ENCODE measurements around the gene ETFA.
A peak's percentile ranks its signal among the peaks of the same experiment; 100 is the strongest.
"Not testable (repeated sequence)": the region's sequence is repeated elsewhere in the genome, so short reads cannot be mapped to it uniquely, and the experiment has no call there.

Gene ETFA

DNA sequence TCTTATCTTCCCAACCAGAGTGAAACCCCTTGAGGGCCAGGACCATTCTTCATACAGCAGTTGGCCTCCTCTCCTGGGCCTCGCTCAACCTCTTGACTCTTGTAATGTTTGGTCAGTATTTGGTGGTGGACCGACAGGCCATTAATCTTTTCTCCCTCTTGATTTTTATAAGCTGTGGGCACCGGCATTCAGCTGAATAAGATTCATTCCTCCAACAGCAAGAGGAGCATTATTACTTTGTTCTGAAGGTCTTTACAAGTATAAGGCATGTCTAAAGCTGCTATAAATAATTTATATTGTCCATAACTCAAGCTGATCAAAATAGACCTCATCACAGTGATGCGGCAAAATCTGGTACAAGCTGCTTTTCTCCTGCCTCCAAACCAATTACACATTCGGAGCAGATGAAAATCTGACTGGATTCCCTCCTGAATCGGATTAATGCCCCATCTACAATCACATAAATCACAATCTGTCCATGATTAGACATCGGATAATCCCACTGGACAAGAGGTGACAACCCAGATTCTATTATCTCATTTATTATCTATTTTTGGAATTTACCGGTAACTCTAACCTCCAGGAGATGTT, 16.9 kb upstream of the ETFA start:
- no peaks in the 10 kb centered on the region for H3K36me3 Mint-ChIP-seq (ENCODE audit: insufficient read depth)
- peaks cover 58% of the 10 kb centered on the region for H3K27me3 Mint-ChIP-seq
- no peak for ATAC-seq (replicated peaks; ENCODE audit: extremely low read depth, poor library complexity, severe bottlenecking)
- no peaks in the 10 kb centered on the region for H3K9me3 Mint-ChIP-seq
- H3K4me3 Mint-ChIP-seq: no peak overlapping the region
- no peaks in the 10 kb centered on the region for H3K4me1 Mint-ChIP-seq
- DNase-seq (ENCODE audit: low spot score in 2 of 2): no peak
- no peak overlapping the region for H3K27ac Mint-ChIP-seq (ENCODE audit: low read depth)

- DNase-seq (ENCODE audit: low spot score in 2 of 2) (no peak), ATAC-seq (replicated peaks; ENCODE audit: extremely low read depth, poor library complexity, severe bottlenecking) (no peak)
- no peak overlapping the region for H3K4me3 Mint-ChIP-seq
- no peaks in the 10 kb centered on the region for H3K9me3 Mint-ChIP-seq
- H3K4me1 Mint-ChIP-seq: no peaks in the 10 kb centered on the region
- peaks cover 66% of the 10 kb centered on the region for H3K27me3 Mint-ChIP-seq
- H3K27ac Mint-ChIP-seq (ENCODE audit: low read depth): no peak overlapping the region
- H3K36me3 Mint-ChIP-seq (ENCODE audit: insufficient read depth): no peaks in the 10 kb centered on the region
These were observed 16.2 kb upstream of the ETFA start for GRCh38 chr15:76327191-76328105.

- Mint-ChIP-seq H3K27ac (ENCODE audit: low read depth) (no peak overlapping the region), H3K4me1 (no peaks in the 10 kb centered on the region), H3K4me3 (no peak overlapping the region), H3K36me3 (ENCODE audit: insufficient read depth) (no peaks in the 10 kb centered on the region), H3K9me3 (no peaks in the 10 kb centered on the region), H3K27me3 (peaks cover 79% of the 10 kb centered on the region)
- DNase-seq (ENCODE audit: low spot score in 2 of 2) (no peak), ATAC-seq (replicated peaks; ENCODE audit: extremely low read depth, poor library complexity, severe bottlenecking) (no peak)
These were observed 14.4 kb upstream of the ETFA start for GRCh38 chr15:76325704-76326103.

DNA sequence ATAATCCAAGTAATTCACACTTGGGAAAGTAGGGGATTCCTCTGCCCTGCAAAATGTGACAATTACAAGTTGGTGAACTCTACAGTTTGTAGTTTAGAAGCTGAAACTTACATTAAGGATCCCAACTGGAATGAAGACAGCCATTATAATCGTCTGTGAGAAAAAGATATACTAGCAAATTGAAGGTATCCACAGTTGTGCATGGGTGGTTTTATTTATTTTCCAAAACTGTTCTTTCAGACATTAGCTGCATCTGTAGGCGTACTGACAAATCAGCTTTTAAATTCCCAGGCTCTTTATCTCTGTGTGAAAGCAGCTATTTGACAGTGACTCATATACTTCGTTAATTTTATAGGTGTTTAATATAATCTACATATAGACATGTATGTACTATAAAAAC, 12.8 kb upstream of the ETFA start:
- no peaks in the 10 kb centered on the region for H3K9me3 Mint-ChIP-seq
- peaks cover 79% of the 10 kb centered on the region for H3K27me3 Mint-ChIP-seq
- H3K36me3 Mint-ChIP-seq (ENCODE audit: insufficient read depth): no peaks in the 10 kb centered on the region
- no peaks in the 10 kb centered on the region for H3K4me1 Mint-ChIP-seq
- H3K27ac Mint-ChIP-seq (ENCODE audit: low read depth): no peak overlapping the region
- DNase-seq (ENCODE audit: low spot score in 2 of 2) (no peak), ATAC-seq (replicated peaks; ENCODE audit: extremely low read depth, poor library complexity, severe bottlenecking) (no peak)
- no peak overlapping the region for H3K4me3 Mint-ChIP-seq

- no peak overlapping the region for H3K27ac Mint-ChIP-seq (ENCODE audit: low read depth)
- DNase-seq (ENCODE audit: low spot score in 2 of 2) (no peak), ATAC-seq (replicated peaks; ENCODE audit: extremely low read depth, poor library complexity, severe bottlenecking) (no peak)
- no peaks in the 10 kb centered on the region for H3K36me3 Mint-ChIP-seq (ENCODE audit: insufficient read depth)
- peaks cover 61% of the 10 kb centered on the region for H3K27me3 Mint-ChIP-seq
- H3K4me1 Mint-ChIP-seq: no peaks in the 10 kb centered on the region
- no peaks in the 10 kb centered on the region for H3K9me3 Mint-ChIP-seq
- H3K4me3 Mint-ChIP-seq: no peak overlapping the region
These were observed 10.3 kb upstream of the ETFA start for GRCh38 chr15:76321602-76322001.

GRCh38 chr15:76321171-76321570, 9.9 kb upstream of the ETFA start:
- no peak overlapping the region for H3K4me3 Mint-ChIP-seq
- ATAC-seq (replicated peaks; ENCODE audit: extremely low read depth, poor library complexity, severe bottlenecking) (no peak), DNase-seq (ENCODE audit: low spot score in 2 of 2) (no peak)
- no peaks in the 10 kb centered on the region for H3K4me1 Mint-ChIP-seq
- H3K36me3 Mint-ChIP-seq (ENCODE audit: insufficient read depth): no peaks in the 10 kb centered on the region
- H3K27me3 Mint-ChIP-seq: peaks cover 57% of the 10 kb centered on the region
- H3K27ac Mint-ChIP-seq (ENCODE audit: low read depth): no peak overlapping the region
- H3K9me3 Mint-ChIP-seq: no peaks in the 10 kb centered on the region

GRCh38 chr15:76320012-76320411, 8.7 kb upstream of the ETFA start:
- Mint-ChIP-seq H3K36me3 (ENCODE audit: insufficient read depth) (no peaks in the 10 kb centered on the region), H3K9me3 (no peaks in the 10 kb centered on the region), H3K4me3 (no peak overlapping the region), H3K27ac (ENCODE audit: low read depth) (no peak overlapping the region), H3K27me3 (peaks cover 46% of the 10 kb centered on the region), H3K4me1 (no peaks in the 10 kb centered on the region)
- ATAC-seq (replicated peaks; ENCODE audit: extremely low read depth, poor library complexity, severe bottlenecking): no peak
- no peak for DNase-seq (ENCODE audit: low spot score in 2 of 2)

DNA sequence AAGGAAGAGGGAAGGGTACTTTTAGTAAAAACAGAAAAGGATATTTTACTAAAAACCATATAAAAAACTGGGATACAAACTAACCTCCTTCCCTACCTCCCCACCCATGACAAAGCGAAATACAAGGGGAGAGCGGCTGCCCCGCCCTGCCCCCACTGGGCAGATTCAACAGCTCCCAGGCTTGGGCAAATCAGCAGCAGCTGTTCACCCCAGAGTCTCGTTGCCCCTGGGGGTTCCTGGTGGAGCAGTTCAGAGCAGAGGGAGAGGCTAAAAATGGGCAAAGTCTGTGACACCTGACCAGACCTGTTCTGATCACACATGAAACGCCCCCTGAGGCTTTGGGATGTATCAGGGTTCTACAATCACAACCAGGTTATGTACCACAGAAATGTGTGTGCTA, 2.5 kb upstream of the ETFA start:
- ATAC-seq (replicated peaks; ENCODE audit: extremely low read depth, poor library complexity, severe bottlenecking): no peak
- Mint-ChIP-seq H3K27me3 (no peaks in the 10 kb centered on the region), H3K4me3 (no peak overlapping the region)

GRCh38 chr15:76313175-76313567, 1.9 kb upstream of the ETFA start:
- not testable (repeated sequence) for ATAC-seq (replicated peaks; ENCODE audit: extremely low read depth, poor library complexity, severe bottlenecking); H3K9me3 Mint-ChIP-seq; DNase-seq (ENCODE audit: low spot score in 2 of 2); H3K27me3 Mint-ChIP-seq; H3K27ac Mint-ChIP-seq (ENCODE audit: low read depth)
- peak overlapping the region; percentile 83 for H3K4me3 Mint-ChIP-seq
- peaks cover 38% of the 10 kb centered on the region for H3K4me1 Mint-ChIP-seq
- peaks cover 11% of the 10 kb centered on the region for H3K36me3 Mint-ChIP-seq (ENCODE audit: insufficient read depth)

More for the DNA sequence above, 2.5 kb upstream of the ETFA start:
- DNase-seq (ENCODE audit: low spot score in 2 of 2): no peak
- no peak overlapping the region for H3K27ac Mint-ChIP-seq (ENCODE audit: low read depth)
- H3K4me1 Mint-ChIP-seq: peaks cover 33% of the 10 kb centered on the region
- H3K9me3 Mint-ChIP-seq: no peaks in the 10 kb centered on the region
- peaks cover 11% of the 10 kb centered on the region for H3K36me3 Mint-ChIP-seq (ENCODE audit: insufficient read depth)

GRCh38 chr15:76312540-76313174, 1.4 kb upstream of the ETFA start:
- no peaks in the 10 kb centered on the region for H3K27me3 Mint-ChIP-seq
- DNase-seq (ENCODE audit: low spot score in 2 of 2): no peak
- H3K36me3 Mint-ChIP-seq (ENCODE audit: insufficient read depth): peaks cover 11% of the 10 kb centered on the region
- peaks cover 40% of the 10 kb centered on the region for H3K4me1 Mint-ChIP-seq
- no peak for ATAC-seq (replicated peaks; ENCODE audit: extremely low read depth, poor library complexity, severe bottlenecking)
- peak overlapping the region; percentile 83 for H3K4me3 Mint-ChIP-seq
- no peaks in the 10 kb centered on the region for H3K9me3 Mint-ChIP-seq
- peak overlapping the region; percentile 90 for H3K27ac Mint-ChIP-seq (ENCODE audit: low read depth)

DNA sequence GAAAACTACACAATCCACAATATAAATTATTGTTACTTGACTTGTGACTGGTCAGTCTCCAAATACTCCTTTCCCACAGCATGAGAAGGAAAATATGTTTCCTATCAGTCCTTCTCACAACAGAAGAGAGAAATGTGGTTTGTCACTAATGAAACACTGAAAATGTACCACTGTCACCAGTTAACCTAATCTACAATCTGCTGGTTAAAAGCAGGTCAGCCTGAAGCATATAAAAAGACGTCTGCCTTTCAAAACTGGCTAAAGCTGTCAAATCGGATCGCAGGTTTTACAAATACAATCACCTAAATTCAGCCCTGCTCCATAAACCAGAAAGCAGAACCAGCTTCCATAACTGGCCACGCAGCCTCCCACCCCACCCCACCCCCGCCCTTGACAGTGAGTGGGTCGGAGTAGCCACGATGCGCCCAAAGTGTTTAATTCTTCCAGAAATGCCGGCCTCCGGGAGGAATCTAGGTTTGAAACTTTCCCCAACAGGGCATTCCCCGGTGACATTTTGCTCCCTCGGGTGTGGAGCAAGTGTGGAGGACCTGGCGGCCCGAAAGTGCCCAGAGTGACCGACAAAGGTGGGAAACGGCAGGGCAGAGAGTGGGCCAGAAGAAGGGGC, 682 bp downstream of the ETFA start:
- ATAC-seq (replicated peaks; ENCODE audit: extremely low read depth, poor library complexity, severe bottlenecking) (peak; percentile 17), DNase-seq (ENCODE audit: low spot score in 2 of 2) (no peak)
- Mint-ChIP-seq H3K36me3 (ENCODE audit: insufficient read depth) (peaks cover 11% of the 10 kb centered on the region), H3K4me3 (peak overlapping the region; percentile 83), H3K9me3 (no peaks in the 10 kb centered on the region), H3K4me1 (peaks cover 40% of the 10 kb centered on the region), H3K27ac (ENCODE audit: low read depth) (peak overlapping the region; percentile 90), H3K27me3 (no peaks in the 10 kb centered on the region)

- ATAC-seq (replicated peaks; ENCODE audit: extremely low read depth, poor library complexity, severe bottlenecking) (no peak), DNase-seq (ENCODE audit: low spot score in 2 of 2) (no peak)
- Mint-ChIP-seq H3K9me3 (no peaks in the 10 kb centered on the region), H3K4me1 (peaks cover 46% of the 10 kb centered on the region), H3K27ac (ENCODE audit: low read depth) (peak overlapping the region; percentile 90), H3K27me3 (no peaks in the 10 kb centered on the region), H3K4me3 (peak overlapping the region; percentile 83), H3K36me3 (ENCODE audit: insufficient read depth) (peaks cover 11% of the 10 kb centered on the region)
These were observed 1.5 kb downstream of the ETFA start for GRCh38 chr15:76309601-76310330.
